HG02840 (cell line): ENCODE results near the gene ZNF256.

Experiments used
- ATAC-seq: cut with Tn5 transposase; IDR thresholded peaks from one replicate; pipeline ENCODE4 v1.9.1; 2021; ENCODE audit warnings: mild to moderate bottlenecking, moderate library complexity, moderate number of reproducible peaks; ENCODE audit not compliant: unreplicated experiment, low FRiP score

The ZNF256 gene

DNA sequence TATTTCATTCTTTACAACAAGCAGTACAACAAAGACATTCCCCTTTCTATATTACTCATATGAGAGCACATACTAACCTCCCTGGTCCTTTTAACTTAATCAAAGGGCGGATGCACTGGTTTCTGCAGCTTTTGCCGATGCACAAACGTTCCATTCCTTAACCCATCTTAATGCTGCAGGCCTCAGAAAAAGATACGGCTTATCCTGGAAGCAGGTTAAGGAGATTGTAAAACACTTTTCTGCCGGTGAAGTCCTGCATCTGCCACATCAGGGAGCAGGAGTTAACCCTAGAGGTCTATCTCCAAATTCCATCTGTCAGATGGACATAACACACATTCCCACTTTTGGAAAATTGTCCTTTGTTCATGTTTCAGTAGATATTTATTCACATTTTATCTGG, 47.2 kb downstream of the ZNF256 start:
- ATAC-seq, result no peak
